Measurements from ENCODE around the gene NSMCE1. TPM values are rescaled to one million over a fixed set of nuclear protein-coding genes. Genes with fewer than 3 reads are reported as not detected.

NSMCE1 gene
- total and polyA plus RNA-seq, 2 donors (not counting 1 experiment from before 2014, with no cell fraction given): 29.0 to 61.9 TPM

DNA sequence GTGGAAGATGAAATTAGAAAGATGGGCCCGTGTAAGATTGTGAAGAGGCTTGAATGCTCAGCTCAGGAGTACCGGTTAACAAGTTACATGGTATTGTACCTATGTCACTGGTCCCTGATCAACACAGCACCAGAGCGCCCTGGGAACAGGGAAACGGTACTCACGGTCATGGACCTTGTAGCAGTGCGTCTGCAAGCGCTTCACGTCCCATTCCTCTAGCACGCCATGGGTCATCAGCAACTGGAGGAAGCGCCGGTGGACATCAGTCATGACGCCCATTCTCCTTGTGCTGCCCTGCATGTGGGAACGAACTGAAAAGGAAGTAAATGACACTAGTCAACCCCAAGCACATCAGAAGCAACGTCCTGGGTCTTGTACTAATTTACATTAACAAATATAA, 11.3 kb downstream of the NSMCE1 start:
- H3K9me3 ChIP-seq (ENCODE audit: control extremely low read depth in 1 of 3, control insufficient read depth in 2 of 3, insufficient read depth in 1 of 3, low read length in 2 of 3): no peaks in the 10 kb centered on the region
- H3K27me3 ChIP-seq (replicated peaks in 1 of 4; ENCODE audit: control extremely low read depth in 1 of 4, control insufficient read depth in 3 of 4, insufficient read depth in 4 of 4, low read length in 3 of 4): no peaks in the 10 kb centered on the region
- no peak for ATAC-seq (ENCODE audit: low read depth)
- H3K9me3 Mint-ChIP-seq (ENCODE audit: insufficient read depth): no peaks in the 10 kb centered on the region
- DNase-seq: no peak
- no peak overlapping the region for H3K27ac Mint-ChIP-seq
- TF ChIP-seq CTCF (IDR thresholded peaks at IDR 0.05) (no peak), EZH2 (IDR thresholded peaks at IDR 0.05; ENCODE audit: borderline replicate concordance, insufficient read depth, low read depth, low read length, poor library complexity, severe bottlenecking) (no peak)
- H3K4me1 Mint-ChIP-seq: peaks cover 48% of the 10 kb centered on the region
- 97% methylated on average over 12 of the region's 14 CpGs for WGBS (ENCODE audit: insufficient coverage)
- H2AFZ ChIP-seq (ENCODE audit: insufficient read depth, low read depth, low read length, poor library complexity, severe bottlenecking): no peak overlapping the region
- no peaks in the 10 kb centered on the region for H4K20me1 ChIP-seq (ENCODE audit: control insufficient read depth, insufficient read depth, low read length, poor library complexity, severe bottlenecking)
- no peak overlapping the region for H3K4me3 Mint-ChIP-seq
- H3K9ac ChIP-seq (ENCODE audit: low read length): no peak overlapping the region
- POLR2A ChIA-PET: no interaction called here
- H3K27me3 Mint-ChIP-seq: no peaks in the 10 kb centered on the region
- H3K27ac ChIP-seq (ENCODE audit: low read length in 2 of 2): no peak overlapping the region
- peaks cover 21 to 29% of the 10 kb centered on the region in 2 donors for H3K4me1 ChIP-seq (ENCODE audit: control insufficient read depth in 2 of 2, insufficient read depth in 2 of 2, low read length in 2 of 2)
- H3K4me3 ChIP-seq (ENCODE audit: control extremely low read depth in 1 of 5, extremely low read depth in 1 of 5, insufficient read depth in 1 of 5, low read depth in 2 of 5, low read length in 4 of 5): no peak overlapping the region
- intact Hi-C loops (cut with micrococcal nuclease): no loop called here
- CTCF ChIA-PET: interaction anchor here (0.6 to 1.4 kb wide), 2 partner anchors 13 to 14 kb away, joined by 3 read pairs; no protein-coding TSS in a partner anchor
- H3K79me2 ChIP-seq (ENCODE audit: control insufficient read depth, insufficient read depth, low read length): peaks cover 79% of the 10 kb centered on the region
- no peak overlapping the region for H3K4me2 ChIP-seq (replicated peaks; ENCODE audit: low read depth, low read length, poor library complexity, severe bottlenecking)
- H3K36me3 ChIP-seq (replicated peaks in 1 of 2; ENCODE audit: control extremely low read depth in 1 of 2, control insufficient read depth in 1 of 2, extremely low read depth in 1 of 2, insufficient read depth in 2 of 2, low read length in 1 of 2): peaks cover 2 to 27% of the 10 kb centered on the region in 2 experiments

GRCh38 chr16:27256861-27257260, 11.7 kb downstream of the NSMCE1 start:
- no peak for ATAC-seq (ENCODE audit: low read depth)
- intact Hi-C loops (cut with micrococcal nuclease): no loop called here

More at GRCh38 chr16:27256861-27257260, 11.7 kb downstream of the NSMCE1 start:
- Mint-ChIP-seq H3K27ac (no peak overlapping the region), H3K4me1 (peaks cover 44% of the 10 kb centered on the region), H3K27me3 (no peaks in the 10 kb centered on the region), H3K4me3 (no peak overlapping the region), H3K9me3 (ENCODE audit: insufficient read depth) (no peaks in the 10 kb centered on the region)
- Histone ChIP-seq H4K20me1 (ENCODE audit: control insufficient read depth, insufficient read depth, low read length, poor library complexity, severe bottlenecking) (no peaks in the 10 kb centered on the region), H3K4me3 (ENCODE audit: control extremely low read depth in 1 of 5, extremely low read depth in 1 of 5, insufficient read depth in 1 of 5, low read depth in 2 of 5, low read length in 4 of 5) (no peak overlapping the region), H3K36me3 (replicated peaks in 1 of 2; ENCODE audit: control extremely low read depth in 1 of 2, control insufficient read depth in 1 of 2, extremely low read depth in 1 of 2, insufficient read depth in 2 of 2, low read length in 1 of 2) (peaks cover 2 to 27% of the 10 kb centered on the region in 2 experiments), H3K79me2 (ENCODE audit: control insufficient read depth, insufficient read depth, low read length) (peaks cover 79% of the 10 kb centered on the region), H2AFZ (ENCODE audit: insufficient read depth, low read depth, low read length, poor library complexity, severe bottlenecking) (no peak overlapping the region), H3K27me3 (replicated peaks in 1 of 4; ENCODE audit: control extremely low read depth in 1 of 4, control insufficient read depth in 3 of 4, insufficient read depth in 4 of 4, low read length in 3 of 4) (no peaks in the 10 kb centered on the region), H3K4me1 (ENCODE audit: control insufficient read depth in 2 of 2, insufficient read depth in 2 of 2, low read length in 2 of 2) (peaks cover 21 to 27% of the 10 kb centered on the region in 2 donors), H3K9me3 (ENCODE audit: control extremely low read depth in 1 of 3, control insufficient read depth in 2 of 3, insufficient read depth in 1 of 3, low read length in 2 of 3) (no peaks in the 10 kb centered on the region), H3K9ac (ENCODE audit: low read length) (no peak overlapping the region), H3K27ac (ENCODE audit: low read length in 2 of 2) (no peak overlapping the region), H3K4me2 (replicated peaks; ENCODE audit: low read depth, low read length, poor library complexity, severe bottlenecking) (no peak overlapping the region)
- no peak for DNase-seq
- TF ChIP-seq CTCF (IDR thresholded peaks at IDR 0.05) (no peak), EZH2 (IDR thresholded peaks at IDR 0.05; ENCODE audit: borderline replicate concordance, insufficient read depth, low read depth, low read length, poor library complexity, severe bottlenecking) (no peak)
- ChIA-PET POLR2A (no interaction called here), CTCF (interaction anchor here (0.6 to 1.4 kb wide), 2 partner anchors 13 to 14 kb away, joined by 3 read pairs; no protein-coding TSS in a partner anchor)
- WGBS (ENCODE audit: insufficient coverage): 100% methylated on average over 3 of the region's 3 CpGs

Measured in B cell (primary cell).